Measurements from ENCODE around the gene EVX2.

Gene EVX2

DNA sequence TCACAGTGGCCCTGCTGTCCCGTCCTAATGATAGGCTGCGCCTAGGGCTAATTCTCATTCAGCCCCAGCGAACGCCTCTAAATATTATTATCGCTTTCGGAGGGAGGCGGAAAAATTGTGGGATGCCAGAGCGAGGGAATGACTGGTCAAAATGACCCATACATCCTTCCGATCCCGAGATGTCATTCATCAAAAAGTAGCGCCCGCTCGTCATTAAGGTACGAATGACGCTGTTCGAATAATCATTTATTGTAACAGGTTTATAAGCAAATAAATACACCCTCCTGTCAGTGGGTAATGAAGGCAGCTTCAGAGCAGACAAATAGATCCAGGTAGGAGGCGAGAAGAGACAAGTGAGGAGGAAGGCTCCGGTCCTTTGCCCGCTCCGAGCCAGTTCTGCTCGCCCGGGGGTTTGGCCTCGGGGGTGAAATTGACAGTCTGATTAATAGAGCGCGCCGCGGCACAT lies at the start of gene EVX2:
Gene EVX2 (minus strand): TSS at position 167 of the 466 bp plus-strand sequence. CDS start 186 bp downstream, outside the sequence.
- FAIRE-seq (no peak), DNase-seq (ENCODE audit: low spot score) (no peak)

DNA sequence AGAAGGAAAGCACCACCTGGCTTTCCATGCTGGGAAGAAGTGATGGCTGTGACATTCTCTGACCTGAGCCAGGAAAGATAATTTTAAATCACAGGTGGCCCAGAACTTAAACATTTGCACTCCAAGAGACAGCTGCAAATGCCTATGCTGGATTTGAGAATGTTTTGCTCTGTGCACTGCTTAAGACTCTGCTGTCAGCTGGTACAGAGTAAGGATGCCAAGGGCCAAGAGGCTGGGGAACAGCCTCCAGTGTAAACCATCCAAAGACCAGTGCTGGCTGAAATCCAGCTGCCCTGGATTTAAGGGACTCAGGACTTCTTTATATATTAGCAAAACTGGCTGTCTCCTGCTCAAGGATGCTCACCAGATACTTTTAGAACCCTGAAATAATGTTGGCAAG lies 49.6 kb upstream of the EVX2 start:
- FAIRE-seq = no peak
- DNase-seq (ENCODE audit: low spot score) = no peak

DNA sequence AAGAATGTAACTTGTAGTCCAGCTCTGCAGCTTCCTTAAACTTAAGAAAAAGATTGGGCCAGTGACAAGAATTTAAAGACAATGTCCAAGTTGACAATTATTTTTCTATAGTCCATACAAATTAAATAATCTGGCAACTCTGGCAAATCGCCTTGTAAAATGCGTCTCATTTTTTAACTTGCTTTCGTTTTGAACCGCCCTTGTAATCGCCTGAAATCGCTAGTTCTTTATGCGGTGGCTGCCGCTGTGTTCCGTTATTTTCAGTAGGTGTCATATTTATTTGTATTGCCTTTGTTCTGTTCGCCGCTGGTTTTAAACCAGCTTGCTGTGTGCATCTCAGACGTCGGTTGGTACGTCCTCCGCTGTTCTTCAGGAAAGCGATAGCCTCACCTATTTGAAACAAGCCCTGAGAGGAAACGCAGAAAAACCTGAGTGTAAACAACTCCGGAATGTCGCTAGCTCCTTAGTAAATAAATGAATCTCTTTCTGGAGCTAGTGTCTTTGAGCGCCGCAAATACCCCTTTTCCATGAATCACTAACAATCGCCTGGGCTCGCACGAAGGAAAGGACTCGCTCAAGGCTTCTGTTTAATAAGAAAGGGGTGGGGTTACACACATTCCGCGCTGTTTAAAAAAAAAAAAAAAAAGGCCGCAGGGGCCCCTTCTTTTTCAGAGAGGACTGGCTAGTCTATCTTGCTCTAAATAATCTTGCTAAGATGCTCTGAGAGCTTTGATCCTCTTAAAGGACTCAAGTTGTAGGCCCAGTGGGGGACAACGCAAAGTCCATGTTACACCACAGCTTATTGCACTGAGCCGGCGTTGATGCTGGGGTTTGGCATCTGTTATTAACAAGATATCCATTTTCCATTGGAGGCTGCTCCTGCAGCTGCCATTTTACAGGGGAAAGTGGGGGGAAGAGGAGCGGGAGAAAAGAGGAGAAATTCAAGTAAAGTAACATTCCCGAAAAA lies 48.7 kb upstream of the EVX2 start:
- no peak for FAIRE-seq
- no peak for DNase-seq (ENCODE audit: low spot score)

DNA sequence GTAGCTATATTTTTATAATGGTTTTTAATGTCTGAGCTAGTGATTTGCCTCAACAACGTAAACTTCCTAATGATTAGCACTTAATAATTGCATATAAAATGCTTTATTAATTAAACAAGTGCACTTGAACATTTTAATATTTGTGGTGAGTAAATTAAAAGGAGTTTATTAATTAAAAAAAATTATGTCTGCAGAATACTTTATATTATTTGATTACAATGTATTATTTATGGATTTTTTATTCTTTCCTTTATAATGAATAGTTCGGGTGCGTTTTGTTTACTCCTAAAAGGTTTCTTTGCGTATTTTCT lies 48.0 kb upstream of the EVX2 start:
- no peak for FAIRE-seq
- no peak for DNase-seq (ENCODE audit: low spot score)

DNA sequence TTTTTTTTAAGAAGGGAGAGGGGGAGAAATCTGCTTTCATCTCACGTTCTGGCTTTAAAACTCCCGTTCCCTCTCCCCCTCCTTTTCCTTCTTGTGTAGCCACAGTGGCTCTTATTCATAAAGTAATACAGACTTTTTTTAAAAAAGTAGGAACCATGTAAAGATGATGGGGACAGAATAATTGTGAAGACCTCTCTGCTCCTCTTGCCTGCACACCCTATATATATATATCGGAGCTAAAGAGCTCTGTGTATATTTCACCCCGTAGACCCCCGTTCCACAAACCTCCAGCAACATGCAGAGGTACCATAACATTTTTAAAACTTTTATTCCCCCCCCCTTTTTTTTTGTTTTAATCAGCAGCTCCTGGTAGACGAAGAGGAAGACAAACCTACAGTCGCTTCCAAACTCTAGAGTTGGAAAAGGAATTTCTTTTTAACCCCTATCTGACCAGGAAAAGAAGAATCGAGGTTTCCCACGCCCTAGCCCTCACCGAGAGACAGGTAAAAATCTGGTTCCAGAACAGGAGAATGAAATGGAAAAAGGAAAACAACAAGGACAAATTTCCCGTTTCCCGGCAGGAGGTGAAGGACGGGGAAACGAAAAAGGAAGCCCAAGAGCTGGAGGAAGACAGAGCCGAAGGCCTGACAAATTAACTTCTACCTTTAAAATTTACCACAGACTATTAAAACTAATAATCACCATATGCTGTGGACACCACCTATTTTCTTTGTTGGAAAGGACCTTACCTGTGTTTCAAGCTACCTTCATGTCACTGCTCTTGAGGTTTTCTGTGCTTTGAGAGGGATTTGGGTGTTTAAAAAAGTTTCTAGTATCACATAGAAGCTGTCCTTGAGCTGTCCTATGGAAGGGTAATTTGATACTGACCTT lies 47.4 kb upstream of the EVX2 start:
- FAIRE-seq = no peak
- no peak for DNase-seq (ENCODE audit: low spot score)

DNA sequence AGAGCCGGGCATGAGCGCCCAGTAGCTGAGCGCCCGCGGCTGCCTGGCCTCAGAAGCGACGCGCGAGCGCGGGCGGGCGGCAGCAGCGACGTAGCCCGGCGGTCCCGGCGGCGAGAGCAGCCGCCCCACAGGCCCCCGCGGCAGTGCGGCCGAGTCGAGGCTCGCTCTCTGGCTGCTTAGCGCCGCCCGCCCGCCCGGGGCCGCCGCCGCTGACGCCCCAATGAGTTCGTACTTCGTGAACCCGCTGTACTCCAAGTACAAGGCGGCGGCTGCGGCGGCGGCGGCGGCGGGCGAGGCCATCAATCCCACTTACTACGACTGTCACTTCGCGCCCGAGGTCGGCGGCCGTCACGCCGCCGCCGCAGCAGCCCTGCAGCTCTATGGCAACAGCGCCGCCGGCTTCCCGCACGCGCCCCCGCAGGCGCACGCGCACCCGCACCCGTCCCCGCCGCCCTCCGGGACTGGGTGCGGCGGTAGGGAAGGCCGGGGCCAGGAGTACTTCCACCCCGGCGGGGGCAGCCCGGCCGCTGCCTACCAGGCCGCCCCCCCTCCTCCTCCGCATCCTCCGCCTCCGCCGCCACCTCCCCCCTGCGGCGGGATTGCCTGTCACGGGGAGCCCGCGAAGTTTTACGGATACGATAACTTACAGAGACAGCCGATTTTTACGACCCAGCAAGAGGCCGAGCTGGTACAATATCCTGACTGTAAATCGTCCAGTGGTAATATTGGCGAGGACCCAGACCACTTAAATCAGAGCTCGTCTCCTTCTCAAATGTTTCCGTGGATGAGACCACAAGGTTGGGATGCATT lies 46.6 kb upstream of the EVX2 start:
- DNase-seq (ENCODE audit: low spot score) (peak; percentile 61), FAIRE-seq (no peak)

DNA sequence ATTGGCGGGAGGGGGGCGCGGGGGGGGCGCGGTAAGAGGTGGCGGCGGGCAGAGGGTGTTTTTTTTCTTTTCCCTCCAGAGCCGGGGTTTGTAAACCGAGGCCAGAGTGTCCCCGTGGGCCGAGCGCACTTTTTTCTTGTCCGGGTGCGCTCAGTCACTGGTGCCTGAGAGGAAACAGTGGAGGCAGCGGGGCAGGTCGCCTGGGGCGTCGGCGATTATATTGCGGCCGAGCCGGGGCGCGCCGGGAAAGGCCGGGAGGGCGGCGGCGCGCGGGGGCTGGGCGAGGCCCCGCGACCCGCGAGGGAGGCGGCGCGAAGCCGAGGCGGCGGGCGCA lies 46.0 kb upstream of the EVX2 start:
- FAIRE-seq = no peak
- DNase-seq (ENCODE audit: low spot score) = no peak

DNA sequence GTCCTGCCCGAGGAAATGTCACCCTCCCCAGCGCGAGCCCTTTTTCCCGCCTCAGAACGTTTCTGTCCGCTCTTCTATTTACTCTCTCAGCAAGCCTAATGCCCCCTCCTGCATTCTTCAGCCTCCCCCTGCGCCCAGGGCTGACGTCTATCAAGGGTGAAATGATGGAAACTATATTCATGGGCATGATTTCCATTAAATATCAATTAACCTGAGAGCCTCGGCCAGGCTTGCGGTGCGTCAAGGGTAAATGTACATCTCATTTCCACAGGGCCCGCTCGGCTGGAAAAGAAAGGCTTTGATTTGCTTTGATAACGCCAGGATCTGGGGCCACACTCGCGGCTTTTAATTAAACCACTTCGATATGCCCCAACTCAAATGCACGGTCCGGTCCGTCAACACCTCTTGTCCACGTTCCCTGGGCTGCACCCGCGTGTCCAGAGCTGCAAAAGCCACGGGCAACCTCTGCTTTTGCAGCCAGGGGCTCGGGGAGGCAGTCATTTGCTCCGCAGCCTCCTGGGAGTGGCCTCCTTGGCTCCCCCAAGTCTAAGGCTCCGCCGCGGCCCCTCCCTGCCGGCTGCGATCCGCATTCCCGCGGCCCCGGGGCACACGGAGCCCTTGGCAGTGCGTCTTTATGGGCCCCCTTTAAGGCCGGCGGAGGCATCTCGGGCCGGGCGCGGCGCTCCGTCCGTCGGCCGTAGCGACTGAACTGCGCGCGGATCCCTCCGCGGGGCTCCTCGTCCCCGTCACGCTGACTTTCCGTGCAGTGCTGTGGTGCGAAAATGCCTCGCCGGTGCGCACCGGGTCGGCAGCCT lies 45.4 kb upstream of the EVX2 start, which contains the start of gene HOXD8:
Gene HOXD8 (plus strand): TSS at position 724 of the 815 bp plus-strand sequence. CDS start 662 bp downstream, outside the sequence.
- FAIRE-seq (no peak), DNase-seq (ENCODE audit: low spot score) (peak; percentile 72)

DNA sequence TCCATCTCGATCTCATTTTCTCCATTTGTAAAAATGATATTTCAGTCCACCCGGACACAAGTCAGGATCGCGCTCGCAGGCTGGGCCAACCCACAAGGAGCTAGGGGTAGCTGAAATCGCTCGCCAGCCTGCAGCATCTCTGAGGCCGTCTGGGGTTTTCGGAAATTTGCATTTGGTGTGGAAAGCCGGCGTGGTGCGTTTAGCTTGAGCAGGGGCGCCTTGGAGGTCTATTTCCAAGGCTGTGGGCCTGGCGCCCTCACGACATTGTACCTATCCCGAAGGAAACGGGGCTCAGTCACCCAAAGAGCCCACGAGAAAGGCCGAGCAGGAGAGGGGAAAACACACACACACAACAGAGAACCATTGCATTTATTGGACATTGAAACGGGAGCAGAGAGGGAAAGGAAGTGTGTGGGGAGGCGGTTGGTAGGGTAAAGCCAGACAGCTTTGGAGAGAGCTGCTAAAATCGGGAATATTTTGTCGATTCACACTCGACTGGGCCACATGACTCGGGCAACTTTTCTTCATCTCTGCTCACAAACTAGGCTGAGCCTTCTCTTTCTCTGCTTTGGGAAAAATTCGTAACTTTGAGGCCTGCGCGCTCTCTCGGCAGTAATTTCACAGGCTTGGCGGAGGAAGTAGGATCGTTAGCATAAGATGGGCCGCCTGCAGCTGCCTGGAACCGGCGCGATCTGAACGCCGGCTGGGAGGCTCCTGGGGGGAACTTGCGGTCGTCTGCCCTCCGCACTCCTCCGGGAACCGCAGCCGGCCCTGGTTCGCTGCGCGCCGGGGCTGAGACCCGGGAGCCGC lies 44.6 kb upstream of the EVX2 start:
- FAIRE-seq = no peak
- no peak for DNase-seq (ENCODE audit: low spot score)

DNA sequence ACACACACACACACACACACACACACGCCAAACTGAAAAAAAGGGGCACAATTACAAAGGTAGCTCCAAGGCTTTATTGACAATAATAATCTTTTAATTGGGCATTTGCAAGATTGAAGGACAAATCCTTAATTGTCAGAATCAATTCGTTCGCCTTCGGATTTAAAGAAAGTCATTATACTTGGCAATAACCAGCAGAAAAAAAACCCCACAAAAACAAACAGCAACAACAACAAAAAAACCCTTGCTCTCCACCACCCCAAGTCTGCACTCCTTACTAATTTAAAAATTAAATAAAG lies 44.0 kb upstream of the EVX2 start:
- FAIRE-seq (no peak), DNase-seq (ENCODE audit: low spot score) (no peak)

DNA sequence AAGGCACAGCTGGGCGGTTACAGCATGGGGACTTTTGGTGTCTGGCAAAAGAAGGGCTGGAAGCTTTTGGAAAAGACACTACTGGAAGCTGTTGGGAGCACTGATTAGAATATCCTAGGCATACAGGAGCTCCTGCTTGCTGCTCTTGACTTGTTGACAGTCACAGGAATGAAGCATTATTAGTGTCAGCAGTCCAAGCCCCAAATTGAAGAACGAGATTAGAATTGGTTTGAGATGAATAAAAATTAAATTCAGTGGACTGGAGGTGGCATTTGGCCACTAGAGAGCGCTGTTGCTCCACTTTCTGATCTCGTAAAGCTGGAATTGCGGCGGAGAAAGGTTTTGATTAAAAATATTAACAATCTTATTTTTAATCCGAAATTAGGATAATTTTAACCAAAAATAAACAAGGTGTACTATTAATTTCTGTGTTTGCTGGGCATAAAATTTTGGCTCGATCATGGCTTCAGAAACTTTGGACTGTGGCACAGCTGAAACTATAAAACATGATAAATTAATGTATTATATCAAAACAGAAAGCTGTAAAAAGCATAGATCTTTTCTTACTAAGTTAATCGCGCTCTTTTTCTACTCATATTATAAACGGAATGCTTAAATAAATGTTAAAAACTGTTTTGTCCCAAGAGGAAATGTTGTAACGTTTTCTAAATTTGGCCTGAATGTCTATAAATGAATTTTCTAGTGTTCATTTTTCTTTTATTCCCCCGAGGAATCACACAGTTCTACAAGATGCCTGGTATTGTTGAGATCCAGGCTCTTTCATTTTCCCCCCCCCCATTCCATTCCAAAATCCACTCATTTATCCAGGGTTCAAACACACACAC lies 43.4 kb upstream of the EVX2 start:
- DNase-seq (ENCODE audit: low spot score) = peak; percentile 30
- no peak for FAIRE-seq

DNA sequence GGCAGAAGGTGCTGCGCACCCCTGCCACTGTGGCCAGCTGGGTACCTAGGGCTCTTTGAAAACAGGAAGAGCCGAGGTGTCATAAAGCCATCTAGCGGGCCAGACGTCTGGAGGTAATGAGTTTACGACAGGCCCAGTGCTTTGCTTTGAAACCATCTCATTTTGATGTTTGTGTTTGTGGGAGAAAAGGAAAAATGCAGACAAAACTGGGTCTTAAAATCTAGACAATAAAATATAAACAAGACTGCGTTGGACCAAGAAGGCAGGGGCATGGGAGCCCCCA lies 42.0 kb upstream of the EVX2 start:
- FAIRE-seq = no peak
- no peak for DNase-seq (ENCODE audit: low spot score)

DNA sequence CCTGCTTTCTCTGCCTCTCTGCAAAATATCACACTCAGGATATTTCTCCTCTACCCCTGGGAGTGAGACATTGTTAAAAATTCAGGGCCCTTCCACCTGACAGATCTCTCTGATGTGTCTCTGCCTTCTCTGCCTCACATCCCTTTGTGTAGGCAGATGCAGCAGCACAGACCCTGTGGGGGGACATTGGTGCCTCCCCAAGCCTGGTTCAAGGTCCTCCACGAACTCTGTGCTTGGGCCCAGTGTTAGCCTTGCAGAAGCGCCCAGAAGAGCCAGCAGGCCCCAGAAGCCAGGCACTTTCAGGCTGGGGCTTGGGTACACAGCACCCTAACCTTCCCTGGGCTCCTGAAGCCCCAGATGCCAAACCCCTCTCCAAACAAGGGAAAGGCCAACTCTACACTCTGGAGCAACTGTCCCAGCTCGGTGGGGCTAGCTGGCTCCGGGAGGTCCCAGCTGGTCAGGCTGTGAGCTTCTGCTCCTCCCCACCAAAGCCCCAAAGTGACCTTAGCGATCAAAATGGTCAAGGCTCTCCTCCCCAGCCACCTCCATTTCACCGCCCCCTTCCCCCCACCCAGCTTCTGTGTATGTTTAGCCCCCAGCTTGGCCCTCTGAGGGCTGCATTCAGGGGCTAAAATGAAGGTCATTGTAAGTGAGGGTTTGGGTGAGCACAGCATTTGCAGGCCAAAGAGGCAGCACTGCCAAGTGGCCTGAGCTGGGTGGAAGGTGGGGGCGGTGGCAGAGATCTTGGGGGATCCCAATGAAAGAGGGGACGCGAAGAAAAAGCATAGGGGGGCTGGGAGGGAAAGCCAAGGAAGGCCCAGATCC lies 41.4 kb upstream of the EVX2 start:
- FAIRE-seq (no peak), DNase-seq (ENCODE audit: low spot score) (no peak)

DNA sequence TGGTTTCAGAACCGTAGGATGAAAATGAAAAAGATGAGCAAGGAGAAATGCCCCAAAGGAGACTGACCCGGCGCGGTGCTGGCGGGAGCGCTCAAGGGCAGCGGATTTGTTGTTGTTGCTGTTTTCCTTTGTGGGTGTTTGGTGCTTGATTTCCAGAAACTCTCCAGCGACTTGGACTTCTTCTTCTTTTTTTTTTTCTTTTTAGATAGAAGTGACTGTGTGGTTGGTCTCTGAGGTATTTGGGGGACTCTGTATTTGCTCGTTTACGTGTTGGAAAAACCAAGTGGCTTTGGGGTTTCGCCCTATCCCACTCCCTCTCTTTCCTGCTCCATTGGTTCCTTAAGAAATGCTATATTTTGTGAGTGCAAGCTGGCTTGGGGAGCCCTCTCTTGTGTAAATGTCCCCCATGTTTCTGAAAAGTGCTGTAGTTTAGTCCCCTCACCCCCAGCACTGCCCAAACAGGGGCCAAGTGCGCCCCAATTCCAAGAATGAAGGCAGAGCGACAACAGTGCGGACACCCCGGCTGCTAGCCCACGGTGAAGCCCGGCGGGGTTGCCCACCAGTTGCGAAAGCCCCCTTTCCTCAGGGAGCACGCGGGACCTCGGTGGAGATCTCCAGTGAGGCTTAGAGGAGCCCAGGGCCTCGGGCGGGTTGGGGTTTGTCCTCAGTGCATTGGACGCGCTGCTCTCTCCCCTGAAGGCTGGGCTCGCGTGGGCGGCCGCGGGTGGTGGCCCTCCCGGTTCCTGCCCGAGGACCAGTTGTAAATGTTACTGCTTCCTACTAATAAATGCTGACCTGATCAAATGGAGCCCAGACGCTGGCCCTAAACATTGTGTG lies 40.6 kb upstream of the EVX2 start:
- no peak for DNase-seq (ENCODE audit: low spot score)
- FAIRE-seq = no peak

DNA sequence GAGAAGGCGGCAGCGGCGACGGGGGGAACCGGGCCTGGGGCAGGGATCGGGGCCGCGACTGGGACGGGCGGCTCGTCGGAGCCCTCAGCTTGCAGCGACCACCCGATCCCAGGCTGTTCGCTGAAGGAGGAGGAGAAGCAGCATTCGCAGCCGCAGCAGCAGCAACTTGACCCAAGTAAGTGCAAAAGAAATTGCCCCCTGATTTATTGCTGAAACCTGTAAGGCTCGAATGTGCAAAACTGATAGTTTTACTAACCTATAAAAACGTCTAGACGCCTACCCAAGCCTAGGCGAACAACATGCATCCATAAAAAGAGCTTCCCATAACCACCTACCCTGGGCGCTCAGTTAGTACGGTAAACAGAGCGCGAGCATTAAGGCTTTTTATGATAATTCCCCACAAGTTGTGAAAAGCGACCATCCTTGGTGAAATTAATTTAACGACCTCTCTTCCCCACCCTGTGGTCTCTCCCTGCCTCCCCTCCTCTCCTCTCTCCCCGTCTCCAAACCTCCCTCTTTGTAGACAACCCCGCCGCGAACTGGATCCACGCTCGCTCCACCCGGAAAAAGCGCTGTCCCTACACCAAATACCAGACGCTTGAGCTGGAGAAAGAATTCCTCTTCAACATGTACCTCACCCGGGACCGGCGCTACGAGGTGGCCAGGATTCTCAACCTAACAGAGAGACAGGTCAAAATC lies 39.8 kb upstream of the EVX2 start:
- DNase-seq (ENCODE audit: low spot score) = no peak
- FAIRE-seq = no peak

DNA sequence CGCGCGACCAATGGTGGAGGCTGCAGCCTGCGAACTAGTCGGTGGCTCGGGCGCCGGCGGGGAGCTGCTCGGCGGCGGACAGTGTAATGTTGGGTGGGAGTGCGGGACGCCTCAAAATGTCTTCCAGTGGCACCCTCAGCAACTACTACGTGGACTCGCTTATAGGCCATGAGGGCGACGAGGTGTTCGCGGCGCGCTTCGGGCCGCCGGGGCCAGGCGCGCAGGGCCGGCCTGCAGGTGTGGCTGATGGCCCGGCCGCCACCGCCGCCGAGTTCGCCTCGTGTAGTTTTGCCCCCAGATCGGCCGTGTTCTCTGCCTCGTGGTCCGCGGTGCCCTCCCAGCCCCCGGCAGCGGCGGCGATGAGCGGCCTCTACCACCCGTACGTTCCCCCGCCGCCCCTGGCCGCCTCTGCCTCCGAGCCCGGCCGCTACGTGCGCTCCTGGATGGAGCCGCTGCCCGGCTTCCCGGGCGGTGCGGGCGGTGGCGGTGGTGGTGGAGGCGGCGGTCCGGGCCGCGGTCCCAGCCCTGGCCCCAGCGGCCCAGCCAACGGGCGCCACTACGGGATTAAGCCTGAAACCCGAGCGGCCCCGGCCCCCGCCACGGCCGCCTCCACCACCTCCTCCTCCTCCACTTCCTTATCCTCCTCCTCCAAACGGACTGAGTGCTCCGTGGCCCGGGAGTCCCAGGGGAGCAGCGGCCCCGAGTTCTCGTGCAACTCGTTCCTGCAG lies 39.1 kb upstream of the EVX2 start, which contains the start of gene HOXD9:
Gene HOXD9 (plus strand): TSS at position 37 of the 728 bp plus-strand sequence. CDS start 50 bp downstream, at position 87.
- no peak for FAIRE-seq
- peak; percentile 68 for DNase-seq (ENCODE audit: low spot score)
